Type B pancreatic cell (in vitro differentiated cells): ENCODE measurements around the gene LDLRAD3. TPM values are rescaled to one million over a fixed set of nuclear protein-coding genes. Genes with fewer than 3 reads are reported as not detected.

Source experiments
- DNase-seq: peaks from one replicate; pipeline ENCODE4 v3.0.0; 2021; ENCODE audit warnings: mixed read lengths; ENCODE audit not compliant: unreplicated experiment; ENCODE audit errors: extremely low spot score
- H3K27ac Mint-ChIP-seq: 2 replicates; pipeline ENCODE4 v1.8.0; 2021; ENCODE audit warnings: mild to moderate bottlenecking, mixed read lengths
- H3K27me3 Mint-ChIP-seq: 2 replicates; pipeline ENCODE4 v1.8.0; 2021; ENCODE audit warnings: mixed read lengths
- H3K36me3 Mint-ChIP-seq: 2 replicates; pipeline ENCODE4 v1.8.0; 2021; ENCODE audit warnings: mixed read lengths
- H3K4me1 Mint-ChIP-seq: one replicate; pipeline ENCODE4 v1.8.0; 2021; ENCODE audit warnings: mixed read lengths; ENCODE audit not compliant: unreplicated experiment
- H3K4me3 Mint-ChIP-seq: 2 replicates; pipeline ENCODE4 v1.8.0; 2021; ENCODE audit warnings: mild to moderate bottlenecking, mixed read lengths
- H3K9me3 Mint-ChIP-seq: 2 replicates; pipeline ENCODE4 v1.8.0; 2021; ENCODE audit warnings: mixed read lengths
- CTCF ChIP-seq: fragments of 200-600 bp; sonication (generic); conservative IDR thresholded peaks from 2 replicates; pipeline ENCODE4 v1.5.0; 2021; ENCODE audit warnings: antibody characterized with exemption, mild to moderate bottlenecking
- total RNA-seq: library from RNA; stranded (reverse); gene quantifications from 2 replicates; pipeline ENCODE4 v1.2.1, GENCODE V29; 2021; ENCODE audit warnings: low replicate concordance

The LDLRAD3 gene
- total RNA-seq, 1 donor from 2014 or later: 20.7 TPM

- Mint-ChIP-seq H3K27me3 (peaks cover 3% of the 10 kb centered on the region), H3K4me3 (no peak overlapping the region), H3K27ac (no peak overlapping the region), H3K9me3 (peaks cover 6% of the 10 kb centered on the region), H3K4me1 (no peaks in the 10 kb centered on the region), H3K36me3 (peaks cover 7% of the 10 kb centered on the region)
- DNase-seq: no peak
- no peak for TF ChIP-seq CTCF
Observed at GRCh38 chr11:36062796-36063365, 119.0 kb downstream of the LDLRAD3 start.

- no peaks in the 10 kb centered on the region for H3K9me3 Mint-ChIP-seq
- H3K27ac Mint-ChIP-seq: no peak overlapping the region
- H3K27me3 Mint-ChIP-seq: no peaks in the 10 kb centered on the region
Observed at GRCh38 chr11:36065436-36065835, 121.6 kb downstream of the LDLRAD3 start.

GRCh38 chr11:36066891-36067290 is 123.0 kb downstream of the LDLRAD3 start:
- Mint-ChIP-seq H3K9me3 (no peaks in the 10 kb centered on the region), H3K27ac (no peak overlapping the region), H3K36me3 (peaks cover 3% of the 10 kb centered on the region)

More at GRCh38 chr11:36065436-36065835, 121.6 kb downstream of the LDLRAD3 start:
- Mint-ChIP-seq H3K36me3 (peaks cover 3% of the 10 kb centered on the region), H3K4me3 (no peak overlapping the region), H3K4me1 (peaks cover 5% of the 10 kb centered on the region)
- no peak for TF ChIP-seq CTCF
- no peak for DNase-seq

GRCh38 chr11:36069576-36070212 is 125.8 kb downstream of the LDLRAD3 start:
- peaks cover 13% of the 10 kb centered on the region for H3K4me1 Mint-ChIP-seq
- no peak overlapping the region for H3K27ac Mint-ChIP-seq

More at GRCh38 chr11:36066891-36067290, 123.0 kb downstream of the LDLRAD3 start:
- Mint-ChIP-seq H3K4me3 (no peak overlapping the region), H3K27me3 (no peaks in the 10 kb centered on the region), H3K4me1 (peaks cover 5% of the 10 kb centered on the region)
- DNase-seq: no peak
- no peak for TF ChIP-seq CTCF

GRCh38 chr11:36070213-36070953 is 126.5 kb downstream of the LDLRAD3 start:
- no peak overlapping the region for H3K27ac Mint-ChIP-seq
- no peaks in the 10 kb centered on the region for H3K9me3 Mint-ChIP-seq
- DNase-seq: no peak
- no peaks in the 10 kb centered on the region for H3K27me3 Mint-ChIP-seq
- TF ChIP-seq CTCF: peak; percentile 17
- no peak overlapping the region for H3K4me3 Mint-ChIP-seq
- peaks cover 3% of the 10 kb centered on the region for H3K36me3 Mint-ChIP-seq
- H3K4me1 Mint-ChIP-seq: peaks cover 18% of the 10 kb centered on the region

More at GRCh38 chr11:36069576-36070212, 125.8 kb downstream of the LDLRAD3 start:
- TF ChIP-seq CTCF: peak; percentile 62
- Mint-ChIP-seq H3K36me3 (peaks cover 3% of the 10 kb centered on the region), H3K27me3 (no peaks in the 10 kb centered on the region), H3K9me3 (no peaks in the 10 kb centered on the region), H3K4me3 (no peak overlapping the region)
- no peak for DNase-seq
